A549 treated with dexamethasone at 1 μM for 4 hours (cell line): Measurements from ENCODE around the gene ABCB9. TPM values are rescaled to one million over a fixed set of nuclear protein-coding genes. Genes with fewer than 3 reads are reported as not detected.

Experiments used
- total RNA-seq: library from RNA; stranded (reverse); fragments of 200-300 nt; extraction: Qiagen RNA extraction; gene quantifications from 5 replicates; pipeline ENCODE4 v1.2.3, GENCODE V29; 2022

Gene ABCB9
- total RNA-seq: 9.0 to 12.1 TPM (median 10.8 TPM) in 5 replicates

DNA sequence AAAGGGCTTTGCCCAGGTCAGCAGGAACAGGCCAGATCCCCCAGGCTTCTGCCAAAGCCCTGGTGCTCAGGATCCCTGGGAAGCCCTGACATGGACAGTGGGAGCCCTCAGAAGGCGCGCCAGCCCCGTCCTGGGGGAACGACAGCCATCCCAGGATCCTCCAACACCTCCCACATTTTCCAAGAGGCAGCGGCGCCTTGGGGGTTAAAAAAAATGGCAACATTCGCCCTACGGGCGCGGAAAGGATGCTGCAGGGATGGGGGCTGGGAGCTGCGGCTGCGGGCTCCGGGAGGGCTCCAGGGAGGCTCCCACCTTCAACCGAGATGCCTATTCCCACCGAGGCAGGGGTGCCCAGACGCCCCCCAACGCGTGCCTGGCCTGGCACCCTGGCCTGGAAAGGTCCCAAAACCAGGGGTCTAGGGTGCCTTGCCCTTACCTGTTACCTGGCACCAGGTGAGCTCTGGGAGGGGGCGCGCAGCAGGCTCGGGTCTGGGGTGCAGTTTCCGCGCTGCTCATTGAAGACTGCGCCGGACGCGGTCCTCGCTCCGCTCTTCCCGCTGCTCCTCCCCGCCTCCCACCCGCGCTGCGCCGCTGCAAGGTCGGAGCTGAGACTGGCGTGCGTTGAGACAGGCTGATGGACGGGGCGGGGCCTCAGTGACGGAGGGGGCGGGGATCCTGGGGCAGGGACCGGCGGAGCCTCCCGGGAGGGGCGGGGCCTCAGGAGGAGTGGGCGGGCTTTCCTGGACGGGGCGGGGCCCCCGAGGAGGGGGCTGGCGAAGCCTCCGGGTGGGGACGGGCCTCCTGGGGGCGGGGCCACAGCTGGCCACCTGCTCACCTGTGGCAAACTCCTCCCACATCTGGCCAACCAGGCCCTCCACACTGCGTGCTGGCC, at the start of gene ABCB9:
ABCB9 (minus strand) TSS at position 613 of the 892 bp plus-strand sequence. CDS start 6,228 bp downstream, outside the sequence.

DNA sequence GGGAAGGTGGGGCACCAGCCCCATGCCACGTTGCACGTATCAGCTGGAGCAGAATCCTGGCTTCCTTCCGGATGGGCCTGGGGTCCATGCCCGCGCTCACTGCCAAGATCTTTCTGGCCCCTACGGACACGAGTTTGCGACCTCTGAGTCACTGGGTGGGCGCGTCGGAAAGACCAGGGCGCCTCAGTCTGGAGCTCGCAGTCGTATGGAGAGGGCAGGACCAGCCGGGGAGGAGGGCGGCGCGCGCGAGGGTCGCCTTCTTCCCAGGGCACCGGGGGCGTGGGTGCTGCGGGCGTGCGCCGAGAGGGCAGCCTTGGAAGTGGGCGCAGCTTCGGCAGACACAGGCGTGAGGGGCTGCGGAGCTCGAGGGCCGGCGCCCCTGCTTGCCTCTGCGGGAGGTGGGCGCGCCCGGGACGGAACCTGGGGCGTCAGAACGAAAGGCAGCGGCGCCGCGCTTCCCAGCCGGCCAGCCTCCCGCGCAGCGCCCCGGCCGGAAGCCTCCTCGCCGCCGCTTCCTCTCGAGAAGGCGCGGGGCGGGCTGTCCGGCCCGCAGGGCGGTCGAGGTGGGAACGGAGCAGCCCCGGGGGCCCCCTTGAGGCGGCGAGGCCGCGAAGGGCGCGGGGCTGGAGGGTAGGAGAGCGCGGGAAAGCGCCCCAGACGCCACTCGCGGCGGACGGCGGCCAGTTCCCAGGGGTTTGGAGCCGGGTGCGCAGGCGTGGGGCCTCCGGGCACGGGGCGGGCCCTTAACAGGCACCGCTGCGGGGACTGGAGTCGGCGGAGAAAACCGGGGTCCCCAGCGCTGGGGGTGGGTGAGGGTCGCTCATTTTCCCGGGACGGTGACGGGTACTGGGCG, 14.1 kb upstream of the ABCB9 start, which contains the start of gene ARL6IP4:
ARL6IP4 (plus strand) TSS at position 499 of the 853 bp plus-strand sequence. CDS start 459 bp downstream, outside the sequence.

DNA sequence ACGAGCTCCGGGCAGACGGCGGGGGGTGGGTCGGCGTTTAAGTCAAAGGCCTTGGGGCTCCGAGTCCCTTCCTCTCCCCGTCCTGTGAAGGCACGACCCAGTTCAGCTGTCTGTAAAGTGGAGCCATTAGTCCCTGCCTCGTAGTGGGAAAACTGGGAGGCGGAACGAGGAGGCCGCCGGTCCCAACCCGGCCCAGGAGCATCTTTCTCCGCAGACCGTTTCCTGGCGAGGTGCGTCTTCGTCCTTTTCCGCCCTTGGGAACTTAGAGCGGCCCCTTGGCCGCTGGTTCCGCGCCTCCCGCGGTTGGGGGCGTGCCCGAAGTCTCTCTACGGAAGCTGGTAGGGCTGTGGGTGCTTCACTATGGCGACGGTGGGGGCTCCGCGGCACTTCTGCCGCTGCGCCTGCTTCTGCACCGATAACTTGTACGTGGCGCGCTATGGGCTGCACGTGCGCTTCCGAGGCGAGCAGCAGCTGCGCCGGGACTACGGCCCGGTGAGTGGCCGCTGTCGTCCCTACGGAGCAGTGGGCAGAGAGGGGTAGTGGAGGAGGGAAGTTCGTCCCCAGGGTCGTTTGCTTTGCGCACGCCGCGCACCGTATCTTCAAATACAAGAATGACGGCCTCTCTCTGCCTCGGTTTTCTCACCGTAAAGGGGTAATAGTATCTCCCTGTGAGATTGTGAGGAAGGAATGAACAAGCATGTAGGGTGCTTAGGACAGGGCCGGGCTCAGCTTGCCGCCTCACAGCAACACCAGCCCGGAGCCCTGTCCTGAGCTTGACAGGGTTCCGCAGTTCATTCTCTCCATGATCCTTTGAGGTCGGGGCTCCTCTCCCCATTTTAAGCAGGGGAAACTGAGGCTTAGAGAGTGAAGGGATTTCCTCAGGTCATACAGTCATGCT, 8.9 kb upstream of the ABCB9 start, which contains the start of gene OGFOD2:
OGFOD2 (plus strand) TSS at position 353 of the 898 bp plus-strand sequence; CDS start at position 361, 8 bp downstream.

DNA sequence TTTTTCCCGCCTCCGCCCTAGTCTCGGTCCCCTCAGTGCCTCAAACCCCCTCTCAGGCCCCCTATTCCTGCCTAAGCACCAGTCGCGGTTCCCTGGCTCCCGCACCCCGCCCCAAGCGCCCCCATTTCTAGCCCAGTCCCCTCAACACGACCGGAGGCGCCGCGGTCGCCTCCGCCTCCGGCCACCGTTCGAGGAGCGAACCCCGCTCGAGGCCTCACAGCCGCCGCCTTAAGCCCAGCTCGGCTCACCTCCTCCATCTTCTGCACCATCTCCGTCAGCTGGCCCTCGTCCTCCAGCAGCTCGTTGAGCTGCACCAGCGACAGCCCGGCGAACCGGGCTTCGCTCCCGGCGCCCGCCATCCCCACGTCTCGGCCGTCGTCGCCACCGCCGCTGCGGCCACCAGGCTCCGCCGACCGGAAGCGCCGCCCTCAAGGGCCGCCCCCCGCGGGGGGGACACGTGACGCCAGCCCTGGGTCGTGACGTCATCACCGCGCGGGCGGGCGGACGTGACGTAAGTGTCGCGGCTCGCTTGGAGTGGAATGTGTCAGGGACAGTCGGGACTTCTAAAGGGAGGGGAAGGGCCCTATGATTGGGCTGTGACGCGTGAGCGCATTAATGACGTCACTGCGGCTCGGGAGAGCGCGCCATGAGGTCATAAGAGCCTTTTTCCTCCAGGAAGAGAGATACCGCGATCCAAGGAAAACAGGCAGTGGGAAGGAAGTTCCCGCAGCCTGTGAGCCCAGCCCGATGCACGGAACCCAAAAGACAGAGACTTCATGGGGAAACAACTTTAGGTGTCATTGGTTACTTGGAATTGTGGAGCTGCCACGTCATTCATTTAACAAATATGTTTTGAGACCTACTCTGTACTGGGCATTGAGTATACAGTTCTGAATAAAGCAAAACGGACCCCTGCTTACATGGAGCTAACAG, 70.3 kb downstream of the ABCB9 start, which contains the start of gene VPS37B:
VPS37B (minus strand) TSS at position 421 of the 933 bp plus-strand sequence; CDS start at position 359, 62 bp downstream.

Other genes with a start within 250 kb of the ABCB9 start
- gene HCAR3, start 249.7 kb downstream of the ABCB9 start, total RNA-seq: 0.06 to 0.11 TPM in 2 of 5 replicates, not detected in the others
- 0.02 to 0.11 TPM (median 0.07 TPM) in 5 replicates for gene HCAR1, start 235.6 kb downstream of the ABCB9 start, total RNA-seq
- gene DENR, start 213.6 kb downstream of the ABCB9 start, total RNA-seq: 54.2 to 64.4 TPM (median 60.6 TPM) in 5 replicates
- gene CCDC62, start 191.9 kb downstream of the ABCB9 start, total RNA-seq: 0.04 to 0.07 TPM (median 0.04 TPM) in 4 of 5 replicates, not detected in the other
- gene HIP1R, start 131.0 kb downstream of the ABCB9 start, total RNA-seq: 19.5 to 37.3 TPM (median 32.8 TPM) in 5 replicates
- gene VPS37B, start 70.3 kb downstream of the ABCB9 start, total RNA-seq: 23.6 to 29.6 TPM (median 28.3 TPM) in 5 replicates
- gene OGFOD2, start 8.8 kb upstream of the ABCB9 start, total RNA-seq: 11.6 to 16.2 TPM (median 15.8 TPM) in 5 replicates
- gene ARL6IP4, start 14.2 kb upstream of the ABCB9 start, total RNA-seq: 215 to 235 TPM (median 226 TPM) in 5 replicates
- gene PITPNM2, start 184.6 kb upstream of the ABCB9 start, total RNA-seq: 11.0 to 24.2 TPM (median 22.1 TPM) in 5 replicates